GM19455 (cell line): Measurements from ENCODE around the gene PSAPL1.

ENCODE experiments used
- ATAC-seq: cut with Tn5 transposase; IDR thresholded peaks from one replicate; pipeline ENCODE4 v1.9.1; 2021; ENCODE audit not compliant: unreplicated experiment

PSAPL1 gene

DNA sequence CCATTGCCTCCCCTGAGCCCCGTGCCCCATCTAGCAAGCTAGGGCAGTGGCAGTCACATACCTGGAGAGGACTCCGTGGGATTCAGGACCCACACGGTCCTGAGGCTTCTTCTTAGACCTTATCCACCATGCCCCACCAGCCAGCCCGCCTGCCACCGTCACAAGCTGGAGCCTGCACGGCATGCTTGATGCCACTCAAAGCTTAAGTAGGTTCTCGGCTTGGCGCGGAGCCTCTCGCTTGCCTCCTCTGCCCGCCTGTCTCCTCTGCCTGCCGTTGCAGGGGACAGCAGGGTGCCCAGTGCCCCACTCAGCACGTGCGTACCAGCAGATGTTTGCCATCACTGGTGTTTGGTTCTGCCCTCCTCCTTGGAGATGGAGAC is 14.1 kb downstream of the PSAPL1 start:
- no peak for ATAC-seq

DNA sequence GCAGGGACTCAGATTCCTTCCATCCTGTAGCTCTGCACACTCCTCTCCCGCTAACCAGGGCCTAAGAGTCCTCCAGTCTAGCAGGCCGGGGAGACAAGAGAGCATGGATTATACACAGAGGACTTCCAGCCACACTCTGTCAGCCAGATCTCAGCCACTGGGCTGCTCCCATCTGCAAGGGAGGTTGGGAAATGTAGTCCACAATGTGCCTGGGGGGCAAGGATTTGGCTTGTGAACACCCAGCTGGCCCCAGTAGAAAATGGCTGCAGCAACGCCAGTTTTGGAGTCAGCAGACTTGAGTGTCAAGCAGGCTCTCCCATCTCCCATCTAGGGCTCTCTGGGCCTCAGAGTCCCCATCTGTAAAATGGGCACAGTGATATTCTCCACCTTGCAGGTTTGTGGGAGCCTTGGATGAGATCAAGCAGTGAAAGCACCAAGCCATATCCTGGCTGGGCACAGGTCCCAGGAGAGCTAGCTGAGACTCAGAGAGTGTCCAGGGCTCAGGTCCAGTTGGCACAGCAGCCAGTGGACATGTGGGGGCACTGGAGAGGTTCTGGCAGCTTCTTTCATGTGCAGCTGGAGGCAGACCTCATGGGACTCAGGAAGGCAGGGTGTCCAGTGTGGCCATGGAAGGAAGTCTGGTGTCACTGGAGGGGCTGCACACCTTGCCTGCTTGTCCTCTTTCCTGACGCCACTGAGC is 14.6 kb downstream of the PSAPL1 start:
- no peak for ATAC-seq

DNA sequence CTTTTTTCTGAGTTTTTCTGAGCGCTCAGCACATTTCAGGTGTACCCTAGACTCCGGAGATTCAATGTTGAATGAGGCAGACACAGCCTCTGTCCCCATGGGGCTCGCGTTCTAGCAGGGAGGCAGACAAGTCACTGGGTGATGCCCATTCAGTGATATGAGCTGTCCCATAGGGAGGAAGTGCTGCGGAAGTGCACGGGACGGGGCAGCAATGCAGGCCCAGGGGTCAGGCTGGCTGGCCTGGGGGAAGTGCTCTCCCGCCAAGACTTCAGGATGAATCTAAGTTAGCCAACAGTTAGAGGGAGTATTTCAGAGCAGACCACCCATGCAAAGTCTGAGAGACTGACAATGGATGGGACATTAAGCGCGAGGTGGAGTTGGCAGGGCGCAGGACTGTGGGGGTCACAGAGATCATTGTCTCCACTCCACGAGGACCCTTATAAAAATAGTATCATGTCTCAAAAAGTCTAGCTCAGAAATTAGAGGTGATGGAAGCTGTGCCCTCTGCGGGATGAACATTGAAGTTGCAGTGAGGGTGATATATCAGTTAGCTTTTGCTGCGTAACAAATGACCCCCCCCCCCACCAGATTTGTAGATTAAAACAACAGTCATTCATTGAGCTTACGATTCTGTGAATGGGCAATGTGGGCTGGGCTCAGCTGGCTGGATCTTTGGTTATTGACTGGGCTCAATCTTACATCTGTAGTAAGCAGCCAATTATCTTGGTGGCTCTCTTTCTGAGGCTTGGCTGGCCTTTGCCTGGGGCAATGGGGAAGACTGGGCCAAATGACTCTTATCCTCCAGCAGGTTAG is 16.4 kb downstream of the PSAPL1 start:
- ATAC-seq, result no peak

DNA sequence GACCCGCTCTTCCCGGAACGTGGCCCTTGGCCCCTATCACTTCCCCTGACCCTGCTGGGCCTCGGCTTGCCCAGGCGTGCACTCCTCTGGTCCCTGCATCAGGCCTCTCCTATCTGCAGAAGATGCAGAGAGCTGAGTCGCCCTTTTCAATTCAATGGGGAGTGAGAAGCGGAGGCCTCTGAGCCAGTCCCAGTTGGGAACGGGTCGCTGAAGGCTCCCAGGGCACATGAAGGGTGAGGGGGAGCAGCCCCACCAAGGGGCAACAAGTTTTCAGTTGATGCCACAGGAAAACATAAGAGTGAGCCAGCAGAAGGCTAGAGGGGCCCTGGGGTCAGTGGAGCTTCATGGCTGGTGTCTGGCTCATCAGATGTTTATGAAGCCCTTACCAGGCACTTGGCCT is 17.1 kb downstream of the PSAPL1 start:
- no peak for ATAC-seq

GRCh38 chr4:7416745-7417432 is 17.8 kb downstream of the PSAPL1 start:
- ATAC-seq, result no peak

- no peak for ATAC-seq
These were observed 18.6 kb downstream of the PSAPL1 start for GRCh38 chr4:7415927-7416686.

GRCh38 chr4:7414736-7415510 is 19.8 kb downstream of the PSAPL1 start:
- ATAC-seq, result no peak

- no peak for ATAC-seq
These were observed 20.7 kb downstream of the PSAPL1 start for GRCh38 chr4:7414046-7414445.

DNA sequence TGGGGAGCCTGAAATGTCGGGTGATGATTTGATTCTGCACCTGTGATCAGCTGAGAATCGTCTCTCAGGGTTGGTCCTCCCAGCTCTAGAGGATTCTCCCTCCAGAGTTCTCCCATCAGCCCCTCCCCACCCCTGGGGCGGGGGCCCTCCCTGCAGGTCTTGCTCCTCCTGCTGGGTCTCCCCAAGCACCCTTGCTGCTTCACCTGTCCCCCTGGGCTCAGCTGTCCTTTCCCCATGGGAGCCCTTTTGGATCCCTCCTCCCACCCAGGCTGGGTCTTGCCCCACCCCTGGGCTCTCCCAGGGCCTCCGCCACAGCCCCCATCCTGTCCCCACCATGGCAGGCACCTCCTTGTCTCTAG is 22.2 kb downstream of the PSAPL1 start:
- no peak for ATAC-seq

GRCh38 chr4:7411896-7412553 is 22.7 kb downstream of the PSAPL1 start:
- ATAC-seq, result no peak

- no peak for ATAC-seq
These were observed 23.2 kb downstream of the PSAPL1 start for GRCh38 chr4:7411491-7411890.

GRCh38 chr4:7410446-7410845 is 24.3 kb downstream of the PSAPL1 start:
- ATAC-seq, result no peak

GRCh38 chr4:7408166-7408565 is 26.6 kb downstream of the PSAPL1 start:
- ATAC-seq, result no peak

GRCh38 chr4:7403001-7403400 is 31.7 kb downstream of the PSAPL1 start:
- no peak for ATAC-seq

DNA sequence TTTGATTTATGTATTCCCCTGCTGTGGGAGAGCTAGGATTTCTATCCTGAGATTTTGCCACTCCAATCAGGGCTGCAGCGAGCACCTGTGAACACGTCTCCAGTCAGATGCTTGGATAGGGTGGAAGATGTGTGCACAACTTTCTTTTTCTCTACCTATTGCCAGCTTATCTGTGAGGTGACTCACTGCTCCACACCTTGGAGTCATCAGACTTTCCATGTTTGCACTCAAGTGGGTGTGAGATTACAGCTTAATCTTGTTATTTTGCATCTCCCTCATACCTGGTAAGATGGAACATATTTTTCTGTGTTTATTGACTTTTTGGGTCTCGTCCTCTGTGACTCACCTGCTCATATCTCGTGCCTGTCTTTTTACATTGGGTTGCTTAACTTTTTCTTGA is 32.2 kb downstream of the PSAPL1 start:
- ATAC-seq, result no peak

GRCh38 chr4:7400671-7401298 is 33.9 kb downstream of the PSAPL1 start:
- ATAC-seq, result no peak

DNA sequence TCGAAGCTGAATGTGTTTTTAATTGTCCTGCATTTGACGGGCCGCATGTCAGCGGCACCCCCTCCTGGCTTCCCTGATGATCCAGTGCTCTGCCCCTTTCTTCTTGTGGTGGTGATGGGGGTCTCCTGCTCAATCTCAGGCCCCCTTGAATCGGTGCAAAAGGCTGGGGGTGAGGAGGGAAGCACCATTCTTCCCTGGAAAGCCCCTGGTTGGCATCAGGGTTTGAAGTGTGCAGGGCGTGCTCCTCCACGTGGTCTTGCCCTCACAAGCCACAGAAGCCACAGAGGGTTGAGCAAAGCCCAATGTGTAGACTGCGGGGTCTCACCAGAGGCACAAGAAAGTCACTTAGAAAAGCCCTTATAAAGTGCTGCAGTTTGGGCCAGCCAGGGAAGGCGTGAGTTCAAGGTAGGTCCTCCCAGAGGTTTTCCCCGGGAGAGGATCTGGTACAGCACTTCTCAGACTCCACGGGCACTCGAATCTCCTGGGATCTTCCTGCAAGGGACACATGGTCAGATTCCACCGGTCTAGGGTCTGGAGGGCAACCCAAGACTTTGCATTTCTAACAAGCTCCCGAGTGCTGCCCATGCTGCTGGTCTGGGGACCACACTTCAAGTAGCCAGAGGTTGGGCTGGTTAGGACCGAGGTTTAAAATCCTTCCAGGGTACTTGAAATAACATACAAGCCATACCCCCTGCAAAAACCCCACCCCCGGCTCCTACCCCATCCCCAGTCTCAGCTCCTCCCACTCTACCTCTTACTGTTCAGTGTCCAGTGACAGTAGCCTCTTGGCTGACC is 35.1 kb downstream of the PSAPL1 start:
- ATAC-seq, result no peak

DNA sequence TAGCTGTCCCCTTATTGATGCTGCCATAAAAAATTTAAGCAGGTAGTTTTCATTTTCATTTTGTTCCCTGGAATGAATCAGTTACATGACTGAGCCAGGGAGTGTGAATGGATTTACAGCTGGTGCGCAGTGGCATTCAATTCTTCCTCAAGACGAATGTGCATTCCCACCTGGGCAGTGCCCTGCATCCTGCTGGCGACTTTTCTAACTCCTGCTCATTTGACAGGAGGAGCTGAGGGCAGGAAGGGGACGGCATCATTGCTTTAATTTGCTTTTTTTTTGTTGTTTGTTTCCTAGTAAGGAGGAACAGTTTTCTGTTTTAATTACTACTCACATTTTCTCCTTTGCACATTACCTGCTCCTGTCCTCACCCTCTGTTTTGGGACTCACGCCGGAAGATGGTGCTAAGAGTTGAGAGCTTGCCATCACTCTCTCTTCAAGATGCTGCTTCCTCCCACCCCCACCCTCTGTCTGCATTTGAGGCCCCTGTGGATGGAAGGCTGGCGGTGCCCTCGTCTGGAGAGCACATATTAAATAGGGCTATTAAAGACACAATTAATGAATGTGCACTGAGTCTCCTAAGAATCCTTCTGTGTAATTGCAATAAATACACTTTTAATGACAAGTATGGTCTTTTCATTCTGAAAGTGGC is 35.8 kb downstream of the PSAPL1 start:
- no peak for ATAC-seq
